ENCODE results near the gene RTF2. TPM values are rescaled to one million over a fixed set of nuclear protein-coding genes. Genes with fewer than 3 reads are reported as not detected.

RTF2 gene
- total RNA-seq, 1 donor from 2014 or later = 79.9 TPM

DNA sequence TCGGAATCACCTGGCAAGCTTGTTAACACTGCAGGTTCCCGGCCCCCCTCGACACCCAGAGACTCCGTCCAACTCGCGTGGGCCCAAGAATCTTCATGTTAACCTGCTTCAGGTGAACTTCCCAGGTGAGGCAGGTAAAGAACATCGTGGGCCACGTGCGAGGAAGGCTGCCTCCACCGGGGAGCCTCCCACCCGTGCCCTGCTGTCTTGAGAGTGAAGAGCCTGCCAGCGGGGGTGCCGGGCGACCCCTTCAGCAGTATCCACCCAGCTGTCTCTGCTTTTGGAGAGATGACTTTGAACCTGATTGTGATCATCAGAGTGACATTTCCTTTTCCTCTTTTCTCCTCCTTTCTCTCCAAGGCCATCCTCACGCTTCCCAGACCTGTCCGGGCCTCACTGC is 22.9 kb upstream of the RTF2 start:
- no peak for DNase-seq (ENCODE audit: low spot score)
- H3K27me3 Mint-ChIP-seq (ENCODE audit: unreplicated experiment) = peaks cover 7% of the 10 kb centered on the region
- H3K9me3 Mint-ChIP-seq (ENCODE audit: unreplicated experiment) = no peaks in the 10 kb centered on the region
- no peaks in the 10 kb centered on the region for H3K36me3 Mint-ChIP-seq (ENCODE audit: low read depth, unreplicated experiment)
- H3K27ac Mint-ChIP-seq (ENCODE audit: unreplicated experiment) = no peak overlapping the region
- peaks cover 8% of the 10 kb centered on the region for H3K4me1 Mint-ChIP-seq (ENCODE audit: unreplicated experiment)
- TF ChIP-seq, protein P1, sequence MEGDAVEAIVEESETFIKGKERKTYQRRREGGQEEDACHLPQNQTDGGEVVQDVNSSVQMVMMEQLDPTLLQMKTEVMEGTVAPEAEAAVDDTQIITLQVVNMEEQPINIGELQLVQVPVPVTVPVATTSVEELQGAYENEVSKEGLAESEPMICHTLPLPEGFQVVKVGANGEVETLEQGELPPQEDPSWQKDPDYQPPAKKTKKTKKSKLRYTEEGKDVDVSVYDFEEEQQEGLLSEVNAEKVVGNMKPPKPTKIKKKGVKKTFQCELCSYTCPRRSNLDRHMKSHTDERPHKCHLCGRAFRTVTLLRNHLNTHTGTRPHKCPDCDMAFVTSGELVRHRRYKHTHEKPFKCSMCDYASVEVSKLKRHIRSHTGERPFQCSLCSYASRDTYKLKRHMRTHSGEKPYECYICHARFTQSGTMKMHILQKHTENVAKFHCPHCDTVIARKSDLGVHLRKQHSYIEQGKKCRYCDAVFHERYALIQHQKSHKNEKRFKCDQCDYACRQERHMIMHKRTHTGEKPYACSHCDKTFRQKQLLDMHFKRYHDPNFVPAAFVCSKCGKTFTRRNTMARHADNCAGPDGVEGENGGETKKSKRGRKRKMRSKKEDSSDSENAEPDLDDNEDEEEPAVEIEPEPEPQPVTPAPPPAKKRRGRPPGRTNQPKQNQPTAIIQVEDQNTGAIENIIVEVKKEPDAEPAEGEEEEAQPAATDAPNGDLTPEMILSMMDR (IDR thresholded peaks at IDR 0.05; ENCODE audit: unreplicated experiment) = no peak
- no peak overlapping the region for H3K4me3 Mint-ChIP-seq (ENCODE audit: unreplicated experiment)

DNA sequence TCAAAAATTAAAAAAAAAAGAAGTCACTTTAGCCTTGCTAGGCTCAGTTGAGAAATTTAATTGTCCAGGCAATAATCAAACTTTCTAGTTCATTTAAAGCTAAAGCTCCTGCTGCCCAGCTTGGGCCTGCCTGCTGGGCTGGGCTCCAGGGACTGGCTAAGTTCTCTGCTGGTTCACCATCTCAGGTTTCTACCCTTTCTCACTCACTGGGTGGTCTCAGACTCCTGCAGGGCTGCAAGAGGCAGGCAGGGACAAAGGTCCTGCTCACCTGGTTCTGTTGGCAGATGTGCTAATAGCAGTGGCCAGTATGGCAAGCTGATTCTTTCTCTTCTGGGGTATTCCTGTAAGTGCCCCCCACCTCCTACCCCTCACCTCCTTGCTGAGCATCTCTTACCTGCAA is 21.2 kb upstream of the RTF2 start:
- peaks cover 10% of the 10 kb centered on the region for H3K27me3 Mint-ChIP-seq (ENCODE audit: unreplicated experiment)
- no peaks in the 10 kb centered on the region for H3K36me3 Mint-ChIP-seq (ENCODE audit: low read depth, unreplicated experiment)
- H3K4me1 Mint-ChIP-seq (ENCODE audit: unreplicated experiment) = peaks cover 5% of the 10 kb centered on the region
- no peaks in the 10 kb centered on the region for H3K9me3 Mint-ChIP-seq (ENCODE audit: unreplicated experiment)
- H3K27ac Mint-ChIP-seq (ENCODE audit: unreplicated experiment) = no peak overlapping the region
- DNase-seq (ENCODE audit: low spot score) = no peak
- H3K4me3 Mint-ChIP-seq (ENCODE audit: unreplicated experiment) = no peak overlapping the region
- TF ChIP-seq, protein P1 (IDR thresholded peaks at IDR 0.05; ENCODE audit: unreplicated experiment) = no peak

DNA sequence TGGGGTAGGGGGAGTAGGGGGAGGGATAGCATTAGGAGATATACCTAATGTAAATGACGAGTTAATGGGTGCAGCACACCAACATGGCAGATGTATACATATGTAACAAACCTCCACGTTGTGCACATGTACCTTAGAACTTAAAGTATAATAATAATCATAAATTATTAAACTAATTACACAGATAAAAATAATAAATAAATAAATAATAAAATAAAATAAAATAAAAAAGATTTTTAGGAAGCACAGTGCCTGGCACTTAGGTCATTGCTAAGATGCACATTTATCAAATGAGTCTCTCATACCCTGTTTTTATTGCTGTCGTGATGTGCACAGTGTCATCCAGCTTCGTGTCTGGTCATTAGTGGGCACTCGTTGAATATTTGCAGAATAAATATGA is 19.0 kb upstream of the RTF2 start:
- H3K27me3 Mint-ChIP-seq (ENCODE audit: unreplicated experiment) = peaks cover 8% of the 10 kb centered on the region
- DNase-seq (ENCODE audit: low spot score) = no peak
- no peak overlapping the region for H3K27ac Mint-ChIP-seq (ENCODE audit: unreplicated experiment)
- no peaks in the 10 kb centered on the region for H3K36me3 Mint-ChIP-seq (ENCODE audit: low read depth, unreplicated experiment)
- H3K4me1 Mint-ChIP-seq (ENCODE audit: unreplicated experiment) = peaks cover 3% of the 10 kb centered on the region
- H3K4me3 Mint-ChIP-seq (ENCODE audit: unreplicated experiment) = no peak overlapping the region
- TF ChIP-seq, protein P1 (IDR thresholded peaks at IDR 0.05; ENCODE audit: unreplicated experiment) = no peak
- H3K9me3 Mint-ChIP-seq (ENCODE audit: unreplicated experiment) = no peaks in the 10 kb centered on the region

GRCh38 chr20:56451056-56451765 is 17.2 kb upstream of the RTF2 start:
- peaks cover 5% of the 10 kb centered on the region for H3K27me3 Mint-ChIP-seq (ENCODE audit: unreplicated experiment)
- H3K4me3 Mint-ChIP-seq (ENCODE audit: unreplicated experiment) = no peak overlapping the region
- TF ChIP-seq, protein P1 (IDR thresholded peaks at IDR 0.05; ENCODE audit: unreplicated experiment) = no peak
- no peaks in the 10 kb centered on the region for H3K36me3 Mint-ChIP-seq (ENCODE audit: low read depth, unreplicated experiment)
- DNase-seq (ENCODE audit: low spot score) = no peak
- no peaks in the 10 kb centered on the region for H3K4me1 Mint-ChIP-seq (ENCODE audit: unreplicated experiment)
- no peak overlapping the region for H3K27ac Mint-ChIP-seq (ENCODE audit: unreplicated experiment)
- H3K9me3 Mint-ChIP-seq (ENCODE audit: unreplicated experiment) = no peaks in the 10 kb centered on the region

DNA sequence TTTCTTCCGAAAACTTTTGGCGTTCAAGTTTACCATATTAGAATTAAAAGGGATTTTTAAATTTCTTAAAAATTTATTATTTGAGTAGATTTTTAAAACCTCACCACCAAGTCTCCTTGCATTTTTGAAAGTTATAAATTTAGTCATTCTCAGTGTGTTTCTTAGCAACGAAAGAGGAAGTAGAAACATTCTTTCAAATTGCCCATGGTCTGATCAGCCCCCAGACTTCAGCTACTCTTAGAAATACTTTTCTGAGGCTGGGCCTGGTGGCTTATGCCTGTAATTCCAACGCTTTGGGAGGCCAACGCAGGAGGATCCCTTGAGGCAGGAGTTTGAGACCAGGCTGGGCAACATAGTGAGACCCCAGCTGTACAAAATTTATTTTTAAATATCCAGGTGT is 15.1 kb upstream of the RTF2 start:
- H3K4me3 Mint-ChIP-seq (ENCODE audit: unreplicated experiment) = no peak overlapping the region
- H3K4me1 Mint-ChIP-seq (ENCODE audit: unreplicated experiment) = peaks cover 8% of the 10 kb centered on the region
- no peaks in the 10 kb centered on the region for H3K9me3 Mint-ChIP-seq (ENCODE audit: unreplicated experiment)
- TF ChIP-seq, protein P1 (IDR thresholded peaks at IDR 0.05; ENCODE audit: unreplicated experiment) = no peak
- peaks cover 4% of the 10 kb centered on the region for H3K27me3 Mint-ChIP-seq (ENCODE audit: unreplicated experiment)
- no peaks in the 10 kb centered on the region for H3K36me3 Mint-ChIP-seq (ENCODE audit: low read depth, unreplicated experiment)
- no peak for DNase-seq (ENCODE audit: low spot score)
- H3K27ac Mint-ChIP-seq (ENCODE audit: unreplicated experiment) = no peak overlapping the region

Data from endothelial cell (in vitro differentiated cells).